Left lung (tissue), 10 donors: Measurements from ENCODE around the gene OR2T1. TPM values are rescaled to one million over a fixed set of nuclear protein-coding genes. Genes with fewer than 3 reads are reported as not detected.
A peak's percentile ranks its signal among the peaks of the same experiment; 100 is the strongest.
"Not testable (repeated sequence)": the region's sequence is repeated elsewhere in the genome, so short reads cannot be mapped to it uniquely, and the experiment has no call there.

Experiments used
- ATAC-seq: fragments of 200-7000 bp; cut with Tn5 transposase; one replicate; pipeline ENCODE4 v1.9.1; 2020; ENCODE audit warnings: moderate library complexity
- DNase-seq, 4 donors: peaks; one replicate each; pipeline ENCODE4 v3.0.0-alpha.2; 2013 to 2020
- H3K27ac ChIP-seq, 2 donors: fragments of 200-600 bp; sonication (generic) in 1 of 2; one replicate each; pipeline versions ENCODE4 v1.5.0 to v1.8.0; 2020 to 2021
- H3K27me3 ChIP-seq, 2 donors: fragments of 200-600 bp; sonication (generic) in 1 of 2; one replicate each; pipeline versions ENCODE4 v1.5.0 to v1.8.0; 2020 to 2021
- H3K36me3 ChIP-seq, 2 donors: fragments of 200-600 bp; sonication (generic) in 1 of 2; one replicate each; pipeline versions ENCODE4 v1.5.0 to v1.8.0; 2020 to 2021
- H3K4me1 ChIP-seq, 2 donors: fragments of 200-600 bp; one replicate each; pipeline ENCODE4 v1.8.0; 2021
- H3K4me3 ChIP-seq, 2 donors: fragments of 200-600 bp; sonication (generic) in 1 of 2; one replicate each; pipeline versions ENCODE4 v1.5.0 to v1.8.0; 2020 to 2021; ENCODE audit warnings: mild to moderate bottlenecking in 1 of 2
- H3K9me3 ChIP-seq, 2 donors: fragments of 200-600 bp; sonication (generic) in 1 of 2; one replicate each; pipeline versions ENCODE4 v1.5.0 to v1.8.0; 2020 to 2021
- CTCF ChIP-seq, 2 donors: fragments of 200-600 bp; sonication (generic) in 1 of 2; IDR thresholded peaks; one replicate each; pipeline versions ENCODE4 v1.5.0 to v1.8.0; 2021; ENCODE audit warnings: antibody characterized with exemption in 2 of 2
- intact Hi-C, 2 donors: fragments of 100-400 bp; cut with DNase I; formaldehyde crosslinking; loops; one replicate each; pipeline versions ENCODE4 v1.11.2 to v1.14.2; 2022
- polyA plus RNA-seq, 6 donors: library from polyadenylated mRNA; unstranded; fragments of 120-200 nt; gene quantifications; one replicate each; pipeline ENCODE4 v1.2.1, GENCODE V29; 2013; ENCODE audit not compliant: insufficient read length in 6 of 6
- total RNA-seq, 2 donors: library from RNA; stranded (reverse); fragmentation: NEBNext Ultra II Directional; extraction: Animal tissue kit (Norgen Biotek cat#: 25700); gene quantifications; one replicate each; pipeline ENCODE4 v1.2.1, GENCODE V29; 2021
- donor health status: DM: no; HTN: yes; CAD: no.
- donor health status: DM: no; HTN: no; CAD: no.

The OR2T1 gene
- total and polyA plus RNA-seq, 8 donors: not detected

GRCh38 chr1:248421384-248421783, 18.5 kb downstream of the OR2T1 start:
- peaks cover 0 to 32% of the 10 kb centered on the region in 2 donors for H3K9me3 ChIP-seq
- no peaks in the 10 kb centered on the region for H3K27me3 ChIP-seq
- no peaks in the 10 kb centered on the region for H3K36me3 ChIP-seq
- no peak overlapping the region for H3K27ac ChIP-seq
- no peaks in the 10 kb centered on the region for H3K4me1 ChIP-seq
- ATAC-seq: no peak
- no peak overlapping the region for H3K4me3 ChIP-seq
- intact Hi-C loops: no loop called here
- DNase-seq: no peak
- TF ChIP-seq CTCF (IDR thresholded peaks at IDR 0.05): no peak

- DNase-seq, H3K9me3 ChIP-seq, H3K4me1 ChIP-seq, ATAC-seq, H3K36me3 ChIP-seq, H3K27me3 ChIP-seq, H3K27ac ChIP-seq, H3K4me3 ChIP-seq, intact Hi-C loops: not testable (repeated sequence)
Observed at GRCh38 chr1:248427526-248428191, 24.8 kb downstream of the OR2T1 start.

GRCh38 chr1:248428192-248428533, 25.3 kb downstream of the OR2T1 start:
- H3K9me3 ChIP-seq, intact Hi-C loops, DNase-seq, H3K36me3 ChIP-seq, H3K27me3 ChIP-seq, H3K4me1 ChIP-seq, ATAC-seq, H3K4me3 ChIP-seq, H3K27ac ChIP-seq: not testable (repeated sequence)

- H3K9me3 ChIP-seq, ATAC-seq, H3K27ac ChIP-seq, intact Hi-C loops, H3K4me1 ChIP-seq, H3K4me3 ChIP-seq, DNase-seq, H3K36me3 ChIP-seq, H3K27me3 ChIP-seq: not testable (repeated sequence)
Observed at GRCh38 chr1:248431683-248432082, 28.8 kb downstream of the OR2T1 start.

GRCh38 chr1:248432201-248432600, 29.4 kb downstream of the OR2T1 start:
- intact Hi-C loops, ATAC-seq, DNase-seq, H3K36me3 ChIP-seq, H3K4me3 ChIP-seq, H3K27ac ChIP-seq, H3K27me3 ChIP-seq, H3K4me1 ChIP-seq, H3K9me3 ChIP-seq: not testable (repeated sequence)

GRCh38 chr1:248433811-248434415, 31.1 kb downstream of the OR2T1 start:
- H3K27ac ChIP-seq, H3K4me3 ChIP-seq, H3K36me3 ChIP-seq, H3K4me1 ChIP-seq, intact Hi-C loops, H3K9me3 ChIP-seq, H3K27me3 ChIP-seq, ATAC-seq: not testable (repeated sequence)
- peak in 1 of 4 donors; percentile 58 for DNase-seq

GRCh38 chr1:248434913-248435312, 32.1 kb downstream of the OR2T1 start:
- H3K9me3 ChIP-seq, H3K27me3 ChIP-seq, H3K4me3 ChIP-seq, DNase-seq, H3K4me1 ChIP-seq, H3K36me3 ChIP-seq, intact Hi-C loops, H3K27ac ChIP-seq, ATAC-seq: not testable (repeated sequence)

GRCh38 chr1:248436303-248436702, 33.5 kb downstream of the OR2T1 start:
- H3K4me3 ChIP-seq, H3K9me3 ChIP-seq, ATAC-seq, DNase-seq, H3K36me3 ChIP-seq, H3K4me1 ChIP-seq, intact Hi-C loops, H3K27ac ChIP-seq, H3K27me3 ChIP-seq: not testable (repeated sequence)

- DNase-seq, H3K27me3 ChIP-seq, H3K27ac ChIP-seq, intact Hi-C loops, H3K4me1 ChIP-seq, H3K9me3 ChIP-seq, ATAC-seq, H3K4me3 ChIP-seq, H3K36me3 ChIP-seq: not testable (repeated sequence)
Observed at GRCh38 chr1:248438668-248439067, 35.8 kb downstream of the OR2T1 start.

- H3K9me3 ChIP-seq, H3K4me3 ChIP-seq, H3K27ac ChIP-seq, ATAC-seq, H3K36me3 ChIP-seq, H3K27me3 ChIP-seq, intact Hi-C loops, DNase-seq, H3K4me1 ChIP-seq: not testable (repeated sequence)
Observed at GRCh38 chr1:248439283-248439682, 36.4 kb downstream of the OR2T1 start.

- H3K27ac ChIP-seq, H3K4me1 ChIP-seq, DNase-seq, intact Hi-C loops, H3K9me3 ChIP-seq, H3K4me3 ChIP-seq, H3K36me3 ChIP-seq, H3K27me3 ChIP-seq, ATAC-seq: not testable (repeated sequence)
Observed at GRCh38 chr1:248442500-248443277, 39.8 kb downstream of the OR2T1 start.

- DNase-seq, H3K27me3 ChIP-seq, intact Hi-C loops, ATAC-seq, H3K4me1 ChIP-seq, H3K4me3 ChIP-seq, H3K27ac ChIP-seq, H3K36me3 ChIP-seq, H3K9me3 ChIP-seq: not testable (repeated sequence)
Observed at GRCh38 chr1:248444603-248445002, 41.8 kb downstream of the OR2T1 start.
